Ascending aorta (tissue), 2 donors: Measurements from ENCODE around the gene PDE6B. TPM values are rescaled to one million over a fixed set of nuclear protein-coding genes. Genes with fewer than 3 reads are reported as not detected.
"Not testable (repeated sequence)": the region's sequence is repeated elsewhere in the genome, so short reads cannot be mapped to it uniquely, and the experiment has no call there.

Experiments
- DNase-seq, 2 donors: peaks; one replicate each; pipeline ENCODE4 v3.0.0-alpha.2; 2019; ENCODE audit warnings: low spot score in 2 of 2
- H3K27ac ChIP-seq, 2 donors: fragments of 200-600 bp; sonication (generic); one replicate each; pipeline ENCODE4 v1.5.1; 2016 to 2017; ENCODE audit warnings: mild to moderate bottlenecking in 1 of 2
- H3K27me3 ChIP-seq: fragments of 200-600 bp; sonication (generic); one replicate; pipeline ENCODE4 v1.5.1; 2017
- H3K36me3 ChIP-seq, 2 donors: fragments of 200-600 bp; sonication (generic); one replicate each; pipeline ENCODE4 v1.5.1; 2016
- H3K4me1 ChIP-seq, 2 donors: fragments of 200-600 bp; sonication (generic); one replicate each; pipeline ENCODE4 v1.5.1; 2016 to 2017; ENCODE audit warnings: mild to moderate bottlenecking in 1 of 2
- H3K4me3 ChIP-seq, 2 donors: fragments of 200-600 bp; sonication (generic); one replicate each; pipeline ENCODE4 v1.5.1; 2016 to 2017; ENCODE audit warnings: mild to moderate bottlenecking in 1 of 2
- H3K9me3 ChIP-seq, 2 donors: fragments of 200-600 bp; sonication (generic); one replicate each; pipeline ENCODE4 v1.5.1; 2016
- intact Hi-C: fragments of 100-400 bp; cut with DNase I; formaldehyde crosslinking; loops from one replicate; pipeline ENCODE4 v1.15.1; 2023
- total RNA-seq: library from RNA; depleted of rRNA; stranded (reverse); fragments of >200 nt; gene quantifications from one replicate; pipeline ENCODE4 v1.1.0, GENCODE V29; 2016
- TF ChIP-seq, protein P1 (sequence below), 3 experiments: fragments of 200-600 bp in 2 of 3; fragments of 450-650 bp in 1 of 3; sonication (generic) in 2 of 3; IDR thresholded peaks; one replicate each; pipeline ENCODE4 v1.5.1; 2016 to 2019; ENCODE audit warnings: antibody characterized with exemption in 3 of 3, mild to moderate bottlenecking in 1 of 3, moderate library complexity in 1 of 3

Gene PDE6B
- total RNA-seq, 1 donor from 2014 or later = not detected

DNA sequence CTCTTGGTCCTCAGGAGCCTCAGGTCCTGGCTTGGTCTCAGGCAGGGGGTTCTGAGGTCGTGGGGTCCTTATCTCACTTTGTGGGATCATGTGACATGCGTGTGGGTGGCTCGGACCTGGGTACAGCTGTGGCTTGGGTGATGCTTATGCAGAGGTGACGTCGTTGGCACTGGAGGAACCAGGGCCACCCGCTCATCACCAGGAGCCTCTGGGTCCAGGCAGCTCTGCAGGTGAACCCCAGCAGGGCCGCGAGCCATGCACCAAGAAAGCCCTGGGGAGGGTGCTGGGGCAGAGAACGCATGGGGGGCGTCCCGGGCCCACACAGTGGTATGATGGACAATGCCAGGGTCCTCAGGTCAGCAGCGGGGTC is 40.0 kb downstream of the PDE6B start:
- intact Hi-C loops = no loop called here
- no peaks in the 10 kb centered on the region for H3K9me3 ChIP-seq
- TF ChIP-seq, protein P1, sequence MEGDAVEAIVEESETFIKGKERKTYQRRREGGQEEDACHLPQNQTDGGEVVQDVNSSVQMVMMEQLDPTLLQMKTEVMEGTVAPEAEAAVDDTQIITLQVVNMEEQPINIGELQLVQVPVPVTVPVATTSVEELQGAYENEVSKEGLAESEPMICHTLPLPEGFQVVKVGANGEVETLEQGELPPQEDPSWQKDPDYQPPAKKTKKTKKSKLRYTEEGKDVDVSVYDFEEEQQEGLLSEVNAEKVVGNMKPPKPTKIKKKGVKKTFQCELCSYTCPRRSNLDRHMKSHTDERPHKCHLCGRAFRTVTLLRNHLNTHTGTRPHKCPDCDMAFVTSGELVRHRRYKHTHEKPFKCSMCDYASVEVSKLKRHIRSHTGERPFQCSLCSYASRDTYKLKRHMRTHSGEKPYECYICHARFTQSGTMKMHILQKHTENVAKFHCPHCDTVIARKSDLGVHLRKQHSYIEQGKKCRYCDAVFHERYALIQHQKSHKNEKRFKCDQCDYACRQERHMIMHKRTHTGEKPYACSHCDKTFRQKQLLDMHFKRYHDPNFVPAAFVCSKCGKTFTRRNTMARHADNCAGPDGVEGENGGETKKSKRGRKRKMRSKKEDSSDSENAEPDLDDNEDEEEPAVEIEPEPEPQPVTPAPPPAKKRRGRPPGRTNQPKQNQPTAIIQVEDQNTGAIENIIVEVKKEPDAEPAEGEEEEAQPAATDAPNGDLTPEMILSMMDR (IDR thresholded peaks at IDR 0.05) = no peak
- no peak for DNase-seq
- no peaks in the 10 kb centered on the region for H3K27me3 ChIP-seq
- H3K4me3 ChIP-seq = no peak overlapping the region
- H3K4me1 ChIP-seq = no peaks in the 10 kb centered on the region
- H3K36me3 ChIP-seq = no peaks in the 10 kb centered on the region
- H3K27ac ChIP-seq = no peak overlapping the region

DNA sequence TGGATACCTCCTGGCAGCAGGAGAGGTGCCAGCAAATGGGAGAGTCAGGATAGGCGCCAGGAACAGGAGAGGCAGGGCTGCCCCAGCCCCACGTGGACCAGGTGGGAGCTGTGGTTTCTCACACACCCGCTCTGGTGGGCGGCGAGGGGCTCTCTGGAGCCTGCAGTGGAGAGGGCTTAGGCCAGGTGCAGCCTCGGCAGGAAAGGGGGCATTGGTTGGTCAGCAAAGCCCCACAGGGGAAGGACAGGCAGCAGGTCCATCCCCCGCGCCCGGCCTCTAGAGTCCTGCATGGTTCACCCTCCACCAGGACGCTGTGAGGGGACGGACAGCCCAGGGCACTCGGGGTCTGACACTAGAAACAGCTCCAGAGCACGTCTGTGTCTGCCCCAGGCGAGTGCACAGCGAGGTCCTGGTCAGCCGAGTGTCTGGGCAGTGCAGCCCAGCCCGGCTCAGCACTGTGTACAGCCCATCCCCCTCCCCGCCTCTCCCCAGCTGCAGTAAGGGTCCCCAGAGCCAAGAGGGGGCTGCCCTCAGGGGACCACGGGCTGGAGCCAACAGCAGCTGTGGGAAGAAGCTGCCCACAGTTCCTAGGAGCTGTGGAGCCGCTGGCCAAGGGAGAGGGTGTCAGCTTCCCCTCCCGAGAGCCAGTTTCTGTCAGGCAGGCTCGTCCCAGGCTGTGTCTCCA is 40.5 kb downstream of the PDE6B start:
- intact Hi-C loops = no loop called here
- Histone ChIP-seq H3K27ac (no peak overlapping the region), H3K27me3 (no peaks in the 10 kb centered on the region), H3K4me3 (no peak overlapping the region), H3K36me3 (peaks cover 0 to 3% of the 10 kb centered on the region in 2 donors), H3K9me3 (no peaks in the 10 kb centered on the region), H3K4me1 (no peaks in the 10 kb centered on the region)
- TF ChIP-seq, protein P1 (IDR thresholded peaks at IDR 0.05) = no peak
- DNase-seq = no peak

DNA sequence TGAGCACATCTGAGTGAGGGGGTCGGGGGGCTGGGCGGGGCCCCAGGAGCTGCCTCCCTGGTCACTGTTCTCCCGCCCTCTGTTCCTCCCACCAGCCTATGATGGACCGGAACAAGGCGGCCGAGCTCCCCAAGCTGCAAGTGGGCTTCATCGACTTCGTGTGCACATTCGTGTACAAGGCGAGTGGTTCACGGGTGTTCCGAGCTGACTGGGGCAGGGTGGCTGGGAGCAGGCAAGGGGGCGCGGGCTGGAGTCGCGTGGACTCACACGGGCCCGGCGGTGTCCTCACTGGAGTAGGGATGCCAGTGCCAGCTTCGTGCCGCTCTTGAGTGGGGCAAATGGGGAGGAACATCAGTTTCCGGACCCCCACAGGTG is 41.0 kb downstream of the PDE6B start:
- no peak overlapping the region for H3K4me3 ChIP-seq
- no peak for DNase-seq

GRCh38 chr4:666822-667544 is 41.6 kb downstream of the PDE6B start:
- Histone ChIP-seq H3K36me3 (peaks cover 10 to 13% of the 10 kb centered on the region in 2 donors), H3K27me3 (no peaks in the 10 kb centered on the region), H3K4me1 (no peaks in the 10 kb centered on the region), H3K4me3 (no peak overlapping the region), H3K27ac (no peak overlapping the region), H3K9me3 (no peaks in the 10 kb centered on the region)
- DNase-seq = no peak
- TF ChIP-seq, protein P1 (IDR thresholded peaks at IDR 0.05) = no peak
- intact Hi-C loops = no loop called here

More for the DNA sequence above, 41.0 kb downstream of the PDE6B start:
- TF ChIP-seq, protein P1 (IDR thresholded peaks at IDR 0.05) = no peak
- Histone ChIP-seq H3K9me3 (no peaks in the 10 kb centered on the region), H3K36me3 (peaks cover 4 to 8% of the 10 kb centered on the region in 2 donors), H3K4me1 (no peaks in the 10 kb centered on the region), H3K27ac (no peak overlapping the region), H3K27me3 (no peaks in the 10 kb centered on the region)
- intact Hi-C loops = no loop called here

- intact Hi-C loops = no loop called here
- Histone ChIP-seq H3K4me3 (no peak overlapping the region), H3K9me3 (no peaks in the 10 kb centered on the region), H3K4me1 (no peaks in the 10 kb centered on the region), H3K27ac (no peak overlapping the region), H3K27me3 (no peaks in the 10 kb centered on the region), H3K36me3 (peaks cover 14 to 18% of the 10 kb centered on the region in 2 donors)
- TF ChIP-seq, protein P1 (IDR thresholded peaks at IDR 0.05) = no peak
- no peak for DNase-seq
These were observed 42.2 kb downstream of the PDE6B start for GRCh38 chr4:667545-667925.

DNA sequence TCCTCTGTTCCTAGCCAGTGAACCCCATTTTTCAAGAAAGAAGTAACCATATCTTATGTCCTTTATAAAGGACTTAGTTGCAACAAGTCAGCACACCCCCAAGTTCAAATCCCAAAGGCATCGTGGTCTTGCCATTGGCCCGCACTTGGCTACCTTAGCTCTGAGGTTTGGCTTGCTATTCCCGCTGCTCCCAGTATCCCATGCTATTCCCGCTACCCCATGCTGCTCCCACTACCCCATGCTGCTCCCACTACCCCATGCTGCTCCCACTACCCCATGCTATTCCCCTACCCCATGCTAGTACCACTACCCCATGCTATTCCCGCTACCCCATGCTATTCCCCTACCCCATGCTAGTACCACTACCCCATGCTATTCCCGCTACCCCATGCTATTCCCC is 42.8 kb downstream of the PDE6B start:
- intact Hi-C loops, DNase-seq, H3K27ac ChIP-seq, H3K4me1 ChIP-seq, H3K27me3 ChIP-seq, H3K4me3 ChIP-seq, H3K9me3 ChIP-seq: not testable (repeated sequence)
- peaks cover 18 to 20% of the 10 kb centered on the region in 2 donors for H3K36me3 ChIP-seq

DNA sequence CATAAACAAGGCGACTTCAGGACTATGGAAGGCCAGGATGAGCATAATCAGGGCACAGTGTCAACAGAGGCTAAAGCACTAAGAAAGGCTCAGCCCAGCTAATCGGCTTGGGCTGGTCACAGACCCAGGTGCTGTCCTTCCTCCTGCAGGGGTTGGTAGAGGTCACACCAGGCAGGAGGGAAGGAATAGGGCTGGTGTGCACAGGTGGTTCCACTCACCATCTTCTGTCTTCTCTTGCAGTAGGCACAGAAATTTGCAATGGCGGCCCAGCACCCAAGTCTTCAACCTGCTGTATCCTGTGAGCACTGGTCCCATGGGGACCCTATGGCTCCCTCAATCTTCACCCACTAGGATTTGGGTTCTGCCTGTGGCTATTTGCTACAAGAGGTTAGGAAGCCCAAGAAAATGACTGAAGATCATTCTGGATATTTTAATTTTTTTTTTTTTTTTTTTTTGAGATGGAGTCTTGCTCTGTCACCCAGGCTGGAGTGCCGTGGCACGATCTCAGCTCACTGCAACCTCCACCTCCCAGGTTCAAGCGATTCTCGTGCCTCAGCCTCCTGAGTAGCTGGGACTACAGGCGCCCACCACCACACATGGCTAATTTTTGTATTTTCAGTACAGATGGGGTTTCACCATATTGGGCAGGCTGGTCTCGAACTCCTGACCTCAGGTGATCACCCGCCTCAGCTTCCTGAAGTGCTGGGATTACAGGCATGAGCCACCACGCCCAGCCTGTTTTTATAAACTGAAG is 44.6 kb downstream of the PDE6B start:
- H3K36me3 ChIP-seq = peaks cover 18 to 20% of the 10 kb centered on the region in 2 donors
- not testable (repeated sequence) for H3K4me3 ChIP-seq, H3K27ac ChIP-seq, H3K4me1 ChIP-seq, H3K9me3 ChIP-seq, H3K27me3 ChIP-seq, DNase-seq
- intact Hi-C loops = loop anchor here (5.0 to 10.0 kb wide), 2 partner anchors 333 to 1045 kb away; partner anchors contain the start of genes SLBP and ZNF141
